ENCODE measurements around the gene CHMP1A.

The CHMP1A gene

GRCh38 chr16:89621698-89622409 lies 35.7 kb downstream of the CHMP1A start:
- DNase-seq, result no peak

- no peak for DNase-seq
These were observed 36.3 kb downstream of the CHMP1A start for GRCh38 chr16:89621136-89621697.

- no peak for DNase-seq
These were observed 37.1 kb downstream of the CHMP1A start for GRCh38 chr16:89620406-89620841.

GRCh38 chr16:89619840-89620239 lies 37.7 kb downstream of the CHMP1A start:
- DNase-seq, result no peak

GRCh38 chr16:89618109-89618998 lies 39.2 kb downstream of the CHMP1A start:
- no peak for DNase-seq

- DNase-seq, result no peak
These were observed 40.5 kb downstream of the CHMP1A start for GRCh38 chr16:89617036-89617435.

GRCh38 chr16:89616623-89617022 lies 40.9 kb downstream of the CHMP1A start:
- no peak for DNase-seq

- peak in 1 of 2 donors; percentile 49 for DNase-seq
These were observed 41.9 kb downstream of the CHMP1A start for GRCh38 chr16:89615596-89616090.

- no peak for DNase-seq
These were observed 42.3 kb downstream of the CHMP1A start for GRCh38 chr16:89615176-89615575.

- no peak for DNase-seq
These were observed 43.5 kb downstream of the CHMP1A start for GRCh38 chr16:89613954-89614459.

- DNase-seq, result no peak
These were observed 44.1 kb downstream of the CHMP1A start, which contains the start of gene DPEP1 for GRCh38 chr16:89613231-89613953. TSS of gene DPEP1 (plus strand) at chr16:89613642. CDS start at chr16:89630411, 16,769 bp downstream.

GRCh38 chr16:89612415-89613166 lies 44.9 kb downstream of the CHMP1A start:
- no peak for DNase-seq

GRCh38 chr16:89610108-89610453 lies 47.4 kb downstream of the CHMP1A start:
- no peak for DNase-seq

GRCh38 chr16:89607937-89608740 lies 49.4 kb downstream of the CHMP1A start:
- no peak for DNase-seq

GRCh38 chr16:89607453-89607852 lies 50.1 kb downstream of the CHMP1A start:
- DNase-seq, result no peak

- no peak for DNase-seq
These were observed 51.5 kb downstream of the CHMP1A start for GRCh38 chr16:89606006-89606405.

- no peak for DNase-seq
These were observed 52.1 kb downstream of the CHMP1A start for GRCh38 chr16:89605186-89605970.

- no peak for DNase-seq
These were observed 52.7 kb downstream of the CHMP1A start for GRCh38 chr16:89604764-89605163.

- DNase-seq, result no peak
These were observed 54.4 kb downstream of the CHMP1A start for GRCh38 chr16:89602952-89603590.
